HEK293T (cell line): ENCODE results near the gene AGAP2.

Experiments used
- CTCF ChIA-PET: fragments of 350-600 bp; formaldehyde crosslinking; extraction: SDS; loops from one replicate; lab custom pipeline; 2021; ENCODE audit warnings: antibody characterized with exemption, inconsistent platforms; lab: Yijun Ruan, JAX
- POLR2A ChIA-PET: fragments of 350-600 bp; formaldehyde crosslinking; extraction: SDS; loops from one replicate; lab custom pipeline; 2020; ENCODE audit warnings: antibody characterized with exemption, inconsistent platforms; lab: Yijun Ruan, JAX
- DNase-seq: peaks from one replicate; pipeline ENCODE4 v3.0.0; 2012; ENCODE audit warnings: mixed read lengths; ENCODE audit errors: extremely low spot score
- ARNT ChIP-seq: fragments of 450-650 bp; IDR thresholded peaks from 2 replicates; pipeline ENCODE4 v1.6.1; 2017; ENCODE audit warnings: mild to moderate bottlenecking
- BHLHE40 ChIP-seq: fragments of 450-650 bp; IDR thresholded peaks from 2 replicates; pipeline ENCODE4 v1.6.1; 2016; ENCODE audit warnings: mild to moderate bottlenecking, moderate library complexity, borderline replicate concordance
- CTBP1 ChIP-seq: fragments of 450-650 bp; IDR thresholded peaks from 2 replicates; pipeline ENCODE4 v1.6.1; 2016; ENCODE audit warnings: borderline replicate concordance
- ELF4 ChIP-seq: fragments of 450-650 bp; IDR thresholded peaks from 2 replicates; pipeline ENCODE4 v1.6.1; 2017; ENCODE audit warnings: antibody characterized with exemption
- FOXA1 ChIP-seq: fragments of 450-650 bp; IDR thresholded peaks from 2 replicates; pipeline ENCODE4 v1.6.1; 2016; ENCODE audit warnings: mild to moderate bottlenecking
- FOXK2 ChIP-seq: fragments of 450-650 bp; IDR thresholded peaks from 2 replicates; pipeline ENCODE4 v1.6.1; 2016; ENCODE audit warnings: mild to moderate bottlenecking
- FOXM1 ChIP-seq: fragments of 450-650 bp; IDR thresholded peaks from 2 replicates; pipeline ENCODE4 v1.6.1; 2017; ENCODE audit warnings: mild to moderate bottlenecking, borderline replicate concordance
- HDGF ChIP-seq: fragments of 450-650 bp; IDR thresholded peaks from 2 replicates; pipeline ENCODE4 v1.6.1; 2017; ENCODE audit warnings: antibody characterized with exemption, borderline replicate concordance
- L3MBTL2 ChIP-seq: fragments of 450-650 bp; conservative IDR thresholded peaks from 2 replicates; pipeline ENCODE4 v1.6.1; 2016; ENCODE audit warnings: mild to moderate bottlenecking
- LEF1 ChIP-seq: fragments of 450-650 bp; IDR thresholded peaks from 2 replicates; pipeline ENCODE4 v1.6.1; 2017; ENCODE audit warnings: mild to moderate bottlenecking, borderline replicate concordance
- NFRKB ChIP-seq: fragments of 450-650 bp; IDR thresholded peaks from 2 replicates; pipeline ENCODE4 v1.6.1; 2016; ENCODE audit warnings: mild to moderate bottlenecking, moderate library complexity
- PKNOX1 ChIP-seq: fragments of 450-650 bp; IDR thresholded peaks from 2 replicates; pipeline ENCODE4 v1.6.1; 2016
- SP1 ChIP-seq: fragments of 450-650 bp; IDR thresholded peaks from 2 replicates; pipeline ENCODE4 v1.6.1; 2017
- SUZ12 ChIP-seq: fragments of 450-650 bp; IDR thresholded peaks from 2 replicates; pipeline ENCODE4 v1.6.1; 2016; ENCODE audit warnings: mild to moderate bottlenecking
- TARDBP ChIP-seq: fragments of 450-650 bp; IDR thresholded peaks from 2 replicates; pipeline ENCODE4 v1.6.1; 2016
- ZNF384 ChIP-seq: fragments of 450-650 bp; IDR thresholded peaks from 2 replicates; pipeline ENCODE4 v1.6.1; 2016

The AGAP2 gene

GRCh38 chr12:57735198-57735855 lies 3.2 kb downstream of the AGAP2 start:
- CTCF ChIA-PET = interaction anchor here (0.7 to 3.6 kb wide), 7 partner anchors 9 to 276 kb away, joined by 3 to 25 read pairs (median 3); no protein-coding TSS in a partner anchor
- POLR2A ChIA-PET = interaction anchor here (0.7 to 6.9 kb wide), 6 partner anchors 9 to 41 kb away, joined by 3 to 42 read pairs (median 4); partner anchors contain the start of genes CDK4, EEF1AKMT3, METTL1 and OS9
- DNase-seq = no peak
- TF ChIP-seq FOXK2 = no peak
- no peak for TF ChIP-seq HDGF
- TF ChIP-seq NFRKB = no peak
- TF ChIP-seq PKNOX1 = no peak
- no peak for TF ChIP-seq ZNF384
- no peak for TF ChIP-seq CTBP1
- TF ChIP-seq ARNT = no peak
- no peak for TF ChIP-seq SUZ12
- no peak for TF ChIP-seq FOXM1
- no peak for TF ChIP-seq L3MBTL2
- TF ChIP-seq FOXA1 = no peak

GRCh38 chr12:57734591-57734990 lies 4.0 kb downstream of the AGAP2 start:
- no peak for DNase-seq
- CTCF ChIA-PET = interaction anchor here (3.6 kb wide), 1 partner anchor 9 kb away, joined by 25 read pairs; no protein-coding TSS in a partner anchor
- TF ChIP-seq BHLHE40 = no peak
- POLR2A ChIA-PET = interaction anchor here (1.3 to 6.9 kb wide), 3 partner anchors 8 to 14 kb away, joined by 4 to 42 read pairs (median 29); partner anchors contain the start of gene TSPAN31

- TF ChIP-seq LEF1 (no peak), ZNF384 (no peak), ELF4 (no peak), ARNT (no peak), CTBP1 (no peak), HDGF (no peak), TARDBP (no peak), SUZ12 (no peak), NFRKB (no peak), FOXM1 (no peak), BHLHE40 (no peak), FOXA1 (no peak), SP1 (no peak)
- POLR2A ChIA-PET = interaction anchor here (6.9 kb wide), 1 partner anchor 11 kb away, joined by 42 read pairs; the partner anchor contains the start of gene TSPAN31
- CTCF ChIA-PET = interaction anchor here (3.6 kb wide), 1 partner anchor 8 kb away, joined by 25 read pairs; no protein-coding TSS in a partner anchor
- no peak for DNase-seq
These were observed 4.6 kb downstream of the AGAP2 start for GRCh38 chr12:57733928-57734327.

- TF ChIP-seq HDGF = no peak
- TF ChIP-seq NFRKB = no peak
- no peak for TF ChIP-seq SP1
- TF ChIP-seq FOXM1 = no peak
- no peak for TF ChIP-seq ARNT
- CTCF ChIA-PET = no interaction called here
- POLR2A ChIA-PET = interaction anchor here (0.7 to 6.9 kb wide), 3 partner anchors 9 to 121 kb away, joined by 3 to 42 read pairs (median 4); partner anchors contain the start of gene TSPAN31
- no peak for DNase-seq
These were observed 5.6 kb downstream of the AGAP2 start for GRCh38 chr12:57732726-57733593.

GRCh38 chr12:57732270-57732669 lies 6.3 kb downstream of the AGAP2 start:
- TF ChIP-seq HDGF = no peak
- no peak for TF ChIP-seq SP1
- no peak for TF ChIP-seq BHLHE40
- no peak for TF ChIP-seq NFRKB
- POLR2A ChIA-PET = interaction anchor here (1.4 to 6.9 kb wide), 2 partner anchors 13 to 120 kb away, joined by 4 to 42 read pairs; partner anchors contain the start of gene TSPAN31
- CTCF ChIA-PET = no interaction called here
- DNase-seq = no peak

GRCh38 chr12:57731411-57732080 lies 7.0 kb downstream of the AGAP2 start:
- DNase-seq = no peak
- no peak for TF ChIP-seq L3MBTL2
- no peak for TF ChIP-seq ZNF384
- no peak for TF ChIP-seq SUZ12
- TF ChIP-seq ELF4 = no peak
- no peak for TF ChIP-seq SP1
- no peak for TF ChIP-seq HDGF
- no peak for TF ChIP-seq PKNOX1
- TF ChIP-seq ARNT = no peak
- no peak for TF ChIP-seq FOXK2
- no peak for TF ChIP-seq LEF1
- no peak for TF ChIP-seq FOXA1
- no peak for TF ChIP-seq CTBP1
- no peak for TF ChIP-seq FOXM1
- no peak for TF ChIP-seq TARDBP
- CTCF ChIA-PET = no interaction called here
- POLR2A ChIA-PET = interaction anchor here (1.4 to 6.9 kb wide), 2 partner anchors 13 to 119 kb away, joined by 4 to 42 read pairs; partner anchors contain the start of gene TSPAN31
